HEK293T (cell line): Measurements from ENCODE around the gene JAKMIP2.

Source experiments
- ELF4 ChIP-seq: fragments of 450-650 bp; IDR thresholded peaks from 2 replicates; pipeline ENCODE4 v1.6.1; 2017; ENCODE audit warnings: antibody characterized with exemption
- FOXK2 ChIP-seq: fragments of 450-650 bp; IDR thresholded peaks from 2 replicates; pipeline ENCODE4 v1.6.1; 2016; ENCODE audit warnings: mild to moderate bottlenecking
- FOXM1 ChIP-seq: fragments of 450-650 bp; IDR thresholded peaks from 2 replicates; pipeline ENCODE4 v1.6.1; 2017; ENCODE audit warnings: mild to moderate bottlenecking, borderline replicate concordance
- HDGF ChIP-seq: fragments of 450-650 bp; IDR thresholded peaks from 2 replicates; pipeline ENCODE4 v1.6.1; 2017; ENCODE audit warnings: antibody characterized with exemption, borderline replicate concordance
- NFRKB ChIP-seq: fragments of 450-650 bp; IDR thresholded peaks from 2 replicates; pipeline ENCODE4 v1.6.1; 2016; ENCODE audit warnings: mild to moderate bottlenecking, moderate library complexity
- SUZ12 ChIP-seq: fragments of 450-650 bp; IDR thresholded peaks from 2 replicates; pipeline ENCODE4 v1.6.1; 2016; ENCODE audit warnings: mild to moderate bottlenecking

DNA sequence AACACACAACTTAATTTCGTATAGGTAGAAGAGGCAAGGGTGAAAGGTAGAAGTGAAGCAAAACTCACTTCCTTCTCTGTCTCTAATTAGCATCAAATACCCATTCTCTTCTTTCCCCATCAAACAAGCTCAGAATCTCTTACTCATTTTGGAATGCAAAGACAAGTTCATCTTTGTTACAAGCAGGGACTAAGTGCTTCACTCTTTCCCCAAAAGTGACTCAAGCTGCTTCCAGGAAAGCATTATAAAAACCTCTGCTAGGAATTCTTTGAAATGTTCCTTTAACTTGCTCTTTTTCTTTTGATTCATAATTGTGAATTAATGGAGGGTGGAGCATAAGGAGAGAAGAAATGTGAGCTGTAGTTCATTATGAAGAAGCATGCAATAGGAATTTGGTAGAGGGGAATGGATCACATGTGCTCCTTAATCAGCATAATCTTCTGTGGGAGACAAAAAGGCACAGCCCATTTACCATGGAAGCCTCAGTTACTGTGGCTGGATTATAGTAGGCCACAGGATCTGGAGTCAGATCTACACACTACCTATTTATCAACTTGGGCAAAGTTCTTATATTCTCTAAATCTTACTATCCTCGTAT lies 163.1 kb downstream of the JAKMIP2 start:
- no peak for TF ChIP-seq SUZ12
- no peak for TF ChIP-seq FOXM1
- TF ChIP-seq HDGF: no peak
- no peak for TF ChIP-seq FOXK2
- TF ChIP-seq ELF4: no peak
- TF ChIP-seq NFRKB: no peak
